ENCODE measurements around the gene PYCARD. TPM values are rescaled to one million over a fixed set of nuclear protein-coding genes. Genes with fewer than 3 reads are reported as not detected.

The PYCARD gene
- total RNA-seq, 1 experiment from 2014 or later = 99.4 TPM

DNA sequence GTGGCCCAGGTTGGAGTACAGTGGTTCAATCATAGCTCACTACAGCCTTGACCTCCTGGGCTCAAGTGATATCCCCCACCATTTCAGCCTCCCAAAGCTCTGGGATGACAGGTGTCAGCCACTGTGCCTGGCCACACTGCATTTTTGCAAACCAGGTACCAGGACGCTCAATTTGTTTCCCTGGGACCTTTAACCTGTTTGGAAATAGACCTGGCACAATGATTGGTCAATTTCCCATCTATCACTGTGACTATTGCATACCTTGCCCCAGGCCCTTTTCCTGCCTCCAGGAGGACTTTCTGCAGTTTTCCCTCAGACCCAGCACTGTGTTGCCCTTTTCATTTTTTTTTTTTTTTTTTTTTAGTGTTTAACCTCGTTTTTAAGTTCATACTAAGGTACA, 33.7 kb downstream of the PYCARD start:
- TF ChIP-seq TCF7L2 (IDR thresholded peaks at IDR 0.05; ENCODE audit: low read depth, low read length) = no peak
- no peak for TF ChIP-seq POLR2AphosphoS5 (IDR thresholded peaks at IDR 0.05; ENCODE audit: low read depth, low read length)
- TF ChIP-seq CTCF (IDR thresholded peaks at IDR 0.05) = no peak
- TF ChIP-seq, protein P1, sequence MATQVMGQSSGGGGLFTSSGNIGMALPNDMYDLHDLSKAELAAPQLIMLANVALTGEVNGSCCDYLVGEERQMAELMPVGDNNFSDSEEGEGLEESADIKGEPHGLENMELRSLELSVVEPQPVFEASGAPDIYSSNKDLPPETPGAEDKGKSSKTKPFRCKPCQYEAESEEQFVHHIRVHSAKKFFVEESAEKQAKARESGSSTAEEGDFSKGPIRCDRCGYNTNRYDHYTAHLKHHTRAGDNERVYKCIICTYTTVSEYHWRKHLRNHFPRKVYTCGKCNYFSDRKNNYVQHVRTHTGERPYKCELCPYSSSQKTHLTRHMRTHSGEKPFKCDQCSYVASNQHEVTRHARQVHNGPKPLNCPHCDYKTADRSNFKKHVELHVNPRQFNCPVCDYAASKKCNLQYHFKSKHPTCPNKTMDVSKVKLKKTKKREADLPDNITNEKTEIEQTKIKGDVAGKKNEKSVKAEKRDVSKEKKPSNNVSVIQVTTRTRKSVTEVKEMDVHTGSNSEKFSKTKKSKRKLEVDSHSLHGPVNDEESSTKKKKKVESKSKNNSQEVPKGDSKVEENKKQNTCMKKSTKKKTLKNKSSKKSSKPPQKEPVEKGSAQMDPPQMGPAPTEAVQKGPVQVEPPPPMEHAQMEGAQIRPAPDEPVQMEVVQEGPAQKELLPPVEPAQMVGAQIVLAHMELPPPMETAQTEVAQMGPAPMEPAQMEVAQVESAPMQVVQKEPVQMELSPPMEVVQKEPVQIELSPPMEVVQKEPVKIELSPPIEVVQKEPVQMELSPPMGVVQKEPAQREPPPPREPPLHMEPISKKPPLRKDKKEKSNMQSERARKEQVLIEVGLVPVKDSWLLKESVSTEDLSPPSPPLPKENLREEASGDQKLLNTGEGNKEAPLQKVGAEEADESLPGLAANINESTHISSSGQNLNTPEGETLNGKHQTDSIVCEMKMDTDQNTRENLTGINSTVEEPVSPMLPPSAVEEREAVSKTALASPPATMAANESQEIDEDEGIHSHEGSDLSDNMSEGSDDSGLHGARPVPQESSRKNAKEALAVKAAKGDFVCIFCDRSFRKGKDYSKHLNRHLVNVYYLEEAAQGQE (IDR thresholded peaks at IDR 0.05; ENCODE audit: insufficient read depth in 1 of 2, low read depth in 2 of 2, low read length in 1 of 2) = no peak
- TF ChIP-seq SIN3A (IDR thresholded peaks at IDR 0.05; ENCODE audit: borderline replicate concordance, insufficient read depth, low read depth, low read length) = no peak
- Histone ChIP-seq H3K4me1 (ENCODE audit: control insufficient read depth, insufficient read depth, low read length) (no peaks in the 10 kb centered on the region), H3K27ac (ENCODE audit: low read length) (no peak overlapping the region), H3K36me3 (ENCODE audit: control insufficient read depth, insufficient read depth, low read length) (no peaks in the 10 kb centered on the region), H3K9me3 (ENCODE audit: control insufficient read depth, insufficient read depth, low read depth, low read length) (no peaks in the 10 kb centered on the region), H3K4me3 (ENCODE audit: low read depth in 2 of 2, low read length in 2 of 2) (no peak overlapping the region), H3K27me3 (ENCODE audit: control insufficient read depth, insufficient read depth, low read length) (no peaks in the 10 kb centered on the region)
- in situ Hi-C loops (cut with HindIII; ENCODE audit: low pct_unique_long_range_greater_than_20kb, low sequenced_read_pairs) = no loop called here
- DNase-seq (ENCODE audit: low read depth, low spot score) = no peak
- no peak for ATAC-seq
- intact Hi-C loops (cut with micrococcal nuclease; ENCODE audit: unreplicated experiment) = no loop called here
- BruUV-seq (replicated peaks) = no TSS peak
- ChIA-PET POLR2A (interaction anchor here (0.6 kb wide), 1 partner anchor 12 kb away, joined by 5 read pairs; no protein-coding TSS in a partner anchor), CTCF (no interaction called here)

DNA sequence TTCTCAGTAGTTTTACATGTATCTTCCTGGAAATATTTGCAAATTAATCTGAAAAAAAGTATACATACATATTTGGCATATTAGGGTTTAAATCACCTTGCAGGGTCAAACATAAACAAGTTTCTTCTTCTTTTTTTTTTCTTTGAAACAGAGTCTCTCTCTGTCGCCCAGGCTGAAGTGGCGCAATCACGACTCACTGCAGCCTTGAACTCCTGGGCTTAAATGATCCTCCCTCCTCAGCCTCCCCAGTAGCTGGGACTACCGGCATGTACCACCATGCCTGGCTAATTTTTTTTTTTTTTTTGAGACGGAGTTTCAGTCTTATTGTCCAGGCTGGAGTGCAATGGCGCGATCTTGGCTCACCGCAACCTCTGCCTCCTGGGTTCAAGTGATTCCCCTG, 35.2 kb downstream of the PYCARD start:
- no peaks in the 10 kb centered on the region for H3K4me1 ChIP-seq (ENCODE audit: control insufficient read depth, insufficient read depth, low read length)
- ChIA-PET CTCF (no interaction called here), POLR2A (no interaction called here)
- no peaks in the 10 kb centered on the region for H3K36me3 ChIP-seq (ENCODE audit: control insufficient read depth, insufficient read depth, low read length)
- H3K27ac ChIP-seq (ENCODE audit: low read length) = no peak overlapping the region
- H3K27me3 ChIP-seq (ENCODE audit: control insufficient read depth, insufficient read depth, low read length) = no peaks in the 10 kb centered on the region
- in situ Hi-C loops (cut with HindIII; ENCODE audit: low pct_unique_long_range_greater_than_20kb, low sequenced_read_pairs) (no loop called here), intact Hi-C loops (cut with micrococcal nuclease; ENCODE audit: unreplicated experiment) (no loop called here)
- TF ChIP-seq, protein P1 (IDR thresholded peaks at IDR 0.05; ENCODE audit: insufficient read depth in 1 of 2, low read depth in 2 of 2, low read length in 1 of 2) = no peak
- TF ChIP-seq POLR2AphosphoS5 (IDR thresholded peaks at IDR 0.05; ENCODE audit: low read depth, low read length) (no peak), SIN3A (IDR thresholded peaks at IDR 0.05; ENCODE audit: borderline replicate concordance, insufficient read depth, low read depth, low read length) (no peak), CTCF (IDR thresholded peaks at IDR 0.05) (no peak), TCF7L2 (IDR thresholded peaks at IDR 0.05; ENCODE audit: low read depth, low read length) (no peak)
- ATAC-seq (no peak), DNase-seq (ENCODE audit: low read depth, low spot score) (no peak)
- no peaks in the 10 kb centered on the region for H3K9me3 ChIP-seq (ENCODE audit: control insufficient read depth, insufficient read depth, low read depth, low read length)
- no peak overlapping the region for H3K4me3 ChIP-seq (ENCODE audit: low read depth in 2 of 2, low read length in 2 of 2)
- no TSS peak for BruUV-seq (replicated peaks)

Data from Panc1 (cell line).